GM12878 (cell line): ENCODE results near the gene ARL6IP5. TPM values are rescaled to one million over a fixed set of nuclear protein-coding genes. Genes with fewer than 3 reads are reported as not detected.

Experiments used
- ATAC-seq: fragments of 200-7000 bp; cut with Tn5 transposase; 3 replicates; pipeline ENCODE4 v1.9.1; 2020; ENCODE audit warnings: mild to moderate bottlenecking, moderate library complexity
- BruUV-seq: library from RNA; stranded (reverse); fragments of 400-500 nt; replicated peaks from 2 replicates; lab custom pipeline; 2021; lab: Mats Ljungman, UMichigan
- CTCF ChIA-PET: fragments of 300-600 bp; sonication (Branson Sonifier 250); formaldehyde crosslinking; extraction: SDS; loops from one replicate; lab custom pipeline; 2021; ENCODE audit warnings: inconsistent platforms; lab: Yijun Ruan, JAX
- POLR2A ChIA-PET: fragments of 350-600 bp; formaldehyde crosslinking; extraction: SDS; loops from one replicate; lab custom pipeline; 2021; ENCODE audit warnings: inconsistent platforms; lab: Charles Lee
- RAD21 ChIA-PET: fragments of 300-600 bp; sonication (Branson Sonifier 250); formaldehyde crosslinking; loops from one replicate; lab custom pipeline; 2023; ENCODE audit warnings: antibody characterized with exemption; ENCODE audit not compliant: unreplicated experiment; lab: Charles Lee
- SMC1A ChIA-PET: fragments of 300-600 bp; sonication (Branson Sonifier 250); formaldehyde crosslinking; loops from one replicate; lab custom pipeline; 2023; ENCODE audit not compliant: unreplicated experiment, uncharacterized antibody; lab: Charles Lee
- DNase-seq: peaks from one replicate; pipeline ENCODE4 v3.0.0-alpha.2; 2011; ENCODE audit warnings: low read depth, low spot score
- FAIRE-seq: peaks from 3 replicates; lab custom pipeline; 2011; peaks lifted over from hg19 to GRCh38; lab: Jason Lieb, UNC
- H2AFZ ChIP-seq: 2 replicates; pipeline ENCODE4 v1.6.0; 2011; ENCODE audit warnings: low read depth, low read length, control low read depth; ENCODE audit not compliant: control insufficient read depth
- H3K27ac ChIP-seq: 2 replicates; pipeline ENCODE4 v1.5.1; 2011; ENCODE audit warnings: control low read depth; ENCODE audit not compliant: control insufficient read depth, insufficient read depth
- H3K27me3 ChIP-seq, 2 experiments: replicated peaks in 1 of 2; 2 replicates each; pipeline versions ENCODE4 v1.6.0 to v1.6.1; 2011; ENCODE audit warnings: low read length in 1 of 2; ENCODE audit not compliant: control insufficient read depth in 2 of 2, insufficient read depth in 2 of 2
- H3K36me3 ChIP-seq, 2 experiments: 2 replicates each; pipeline ENCODE4 v1.5.1; 2011; ENCODE audit warnings: low read length in 1 of 2; ENCODE audit not compliant: control insufficient read depth in 2 of 2, insufficient read depth in 2 of 2
- H3K4me1 ChIP-seq: 2 replicates; pipeline ENCODE4 v1.6.1; 2011; ENCODE audit warnings: mild to moderate bottlenecking, low read length, moderate library complexity, mixed read lengths; ENCODE audit not compliant: control insufficient read depth, insufficient read depth
- H3K4me2 ChIP-seq: 2 replicates; pipeline ENCODE4 v1.6.0; 2011; ENCODE audit warnings: control low read depth; ENCODE audit not compliant: control insufficient read depth, insufficient read depth
- H3K4me3 ChIP-seq: fragments of 200-600 bp; sonication (generic); 2 replicates; pipeline ENCODE4 v1.5.1; 2016
- H3K79me2 ChIP-seq: 2 replicates; pipeline ENCODE4 v1.6.0; 2011; ENCODE audit warnings: low read length; ENCODE audit not compliant: control insufficient read depth, insufficient read depth
- H3K9ac ChIP-seq: 2 replicates; pipeline ENCODE4 v1.8.0; 2011; ENCODE audit warnings: low read length, control low read depth, mixed read lengths; ENCODE audit not compliant: control insufficient read depth, insufficient read depth
- H3K9me3 ChIP-seq: replicated peaks from 3 replicates; pipeline ENCODE4 v1.5.1; 2011; ENCODE audit warnings: mild to moderate bottlenecking, low read length; ENCODE audit not compliant: control insufficient read depth, insufficient read depth
- H4K20me1 ChIP-seq: 2 replicates; pipeline ENCODE4 v1.6.0; 2011; ENCODE audit not compliant: control insufficient read depth, insufficient read depth
- BHLHE40 ChIP-seq, 2 experiments: fragments of 450-650 bp in 1 of 2; IDR thresholded peaks; 2 replicates each; pipeline ENCODE4 v1.6.1; 2011 to 2017; ENCODE audit warnings: low read depth in 2 of 2, borderline replicate concordance in 1 of 2, improper control_type of control experiment in 1 of 2, low read length in 1 of 2, mild to moderate bottlenecking in 1 of 2
- BMI1 ChIP-seq: fragments of 450-650 bp; IDR thresholded peaks from 2 replicates; pipeline ENCODE4 v1.6.1; 2016; ENCODE audit warnings: mild to moderate bottlenecking, moderate library complexity, borderline replicate concordance
- CREM ChIP-seq: IDR thresholded peaks from 2 replicates; pipeline ENCODE4 v1.6.1; 2014; ENCODE audit warnings: antibody characterized with exemption, low read depth
- EP300 ChIP-seq, 2 experiments: fragments of 150-350 bp in 1 of 2; IDR thresholded peaks; 2 replicates each; pipeline ENCODE4 v1.6.1; 2011 to 2012; ENCODE audit warnings: low read depth in 2 of 2, low read length in 2 of 2, borderline replicate concordance in 1 of 2, improper control_type of control experiment in 1 of 2, inconsistent platforms in 1 of 2; ENCODE audit not compliant: control insufficient read depth in 1 of 2
- GABPA ChIP-seq: IDR thresholded peaks from 2 replicates; pipeline ENCODE4 v1.6.1; 2014; ENCODE audit warnings: antibody characterized with exemption, low read depth, mild to moderate bottlenecking, inconsistent platforms
- JUND ChIP-seq: IDR thresholded peaks from 2 replicates; pipeline ENCODE4 v1.6.1; 2012; ENCODE audit warnings: low read depth, mild to moderate bottlenecking, low read length, improper control_type of control experiment, moderate library complexity
- KAT2A ChIP-seq: conservative IDR thresholded peaks from 2 replicates; pipeline ENCODE4 v1.6.1; 2011; ENCODE audit warnings: low read depth, low read length; ENCODE audit not compliant: control insufficient read depth
- MEF2B ChIP-seq: fragments of 450-650 bp; IDR thresholded peaks from 2 replicates; pipeline ENCODE4 v1.6.1; 2018; ENCODE audit warnings: mild to moderate bottlenecking, moderate library complexity; ENCODE audit not compliant: partially characterized antibody, poor library complexity, severe bottlenecking
- RAD21 ChIP-seq: IDR thresholded peaks from 2 replicates; pipeline ENCODE4 v1.6.1; 2011; ENCODE audit warnings: mild to moderate bottlenecking, low read depth, low read length, moderate library complexity; ENCODE audit not compliant: insufficient read depth
- RB1 ChIP-seq: fragments of 450-650 bp; formaldehyde crosslinking; IDR thresholded peaks from 2 replicates; pipeline ENCODE4 v1.6.1; 2017; ENCODE audit warnings: mild to moderate bottlenecking, borderline replicate concordance
- RELB ChIP-seq: fragments of 450-650 bp; IDR thresholded peaks from 2 replicates; pipeline ENCODE4 v1.6.1; 2017; ENCODE audit warnings: low read depth, mild to moderate bottlenecking, moderate library complexity
- RUNX3 ChIP-seq: IDR thresholded peaks from 2 replicates; pipeline ENCODE4 v1.6.1; 2012; ENCODE audit warnings: low read length, inconsistent platforms
- SIN3A ChIP-seq: IDR thresholded peaks from 2 replicates; pipeline ENCODE4 v1.6.1; 2012; ENCODE audit warnings: low read depth, low read length, improper control_type of control experiment
- SMAD1 ChIP-seq: fragments of 450-650 bp; IDR thresholded peaks from 2 replicates; pipeline ENCODE4 v1.6.1; 2018; ENCODE audit warnings: mild to moderate bottlenecking, low read depth; ENCODE audit not compliant: partially characterized antibody
- SUZ12 ChIP-seq: fragments of 200-600 bp; sonication (generic); IDR thresholded peaks from one replicate; pipeline ENCODE4 v1.6.1; 2018; ENCODE audit warnings: antibody characterized with exemption, mild to moderate bottlenecking; ENCODE audit not compliant: unreplicated experiment
- YY1 ChIP-seq: IDR thresholded peaks from 2 replicates; pipeline ENCODE4 v1.6.1; 2011; ENCODE audit warnings: low read depth, mild to moderate bottlenecking, low read length
- ZZZ3 ChIP-seq: IDR thresholded peaks from 2 replicates; pipeline ENCODE4 v1.6.1; 2011; ENCODE audit warnings: low read depth; ENCODE audit not compliant: control insufficient read depth, insufficient read length
- WGBS: methylation state at CpG from one replicate; pipeline ENCODE4 v1.1.6; 2016; ENCODE audit warnings: low lambda C conversion rate; ENCODE audit not compliant: insufficient replicate concordance, insufficient coverage; ENCODE audit errors: missing lambda C conversion rate; 5-methylcytosine and 5-hydroxymethylcytosine counted together
- in situ Hi-C: fragments of 300-500 bp; cut with MboI; formaldehyde crosslinking; loops from 9 replicates; pipeline ENCODE4 v1.14.3; 2018; ENCODE audit warnings: mixed read lengths
- intact Hi-C: fragments of 100-400 bp; cut with micrococcal nuclease; formaldehyde crosslinking; loops from one replicate; pipeline ENCODE4 v1.14.2; 2022; ENCODE audit not compliant: unreplicated experiment
- polyA plus RNA-seq, 11 experiments: library from polyadenylated mRNA; depleted of rRNA in 4 of 11; unstranded in 6 of 11; stranded (reverse) in 5 of 11; fragments of >200 nt; fragmentation: Nextera tagmentation in 4 of 11; fragmentation: Illumina TruSeq in 1 of 11; extraction: Ambion mirVana in 4 of 11; extraction: Trizol in 1 of 11; gene quantifications; 1 replicate in 1 of 11; 2 replicates in 10 of 11; pipeline versions ENCODE4 v1.2.1 to v1.2.3, GENCODE V29; 2011 to 2016; ENCODE audit warnings: inconsistent platforms in 2 of 11, missing spikeins in 2 of 11, low read depth in 1 of 11
- total RNA-seq, 4 experiments: library from RNA; depleted of rRNA in 3 of 4; stranded (reverse); fragments of >200 nt in 3 of 4; fragmentation: Illumina TruSeq in 1 of 4; extraction: Trizol in 1 of 4; gene quantifications; 2 replicates each; pipeline versions ENCODE4 v1.2.1 to v1.2.3, GENCODE V29; 2013 to 2021

Gene ARL6IP5
- total and polyA plus RNA-seq, 10 of the 15 experiments (the other 5 are each of a cell fraction or from before 2014, with no cell fraction given), result 78.2 to 310 (median 148) TPM

- H3K4me2 ChIP-seq, result no peak overlapping the region
- ChIA-PET CTCF (interaction anchor here (1.3 kb wide), 1 partner anchor 17 kb away, joined by 4 read pairs; no protein-coding TSS in a partner anchor), RAD21 (no interaction called here), SMC1A (interaction anchor here (0.8 kb wide), 1 partner anchor 17 kb away, joined by 3 read pairs; no protein-coding TSS in a partner anchor), POLR2A (no interaction called here)
- peaks cover 10% of the 10 kb centered on the region for H3K79me2 ChIP-seq
- H3K27me3 ChIP-seq, result no peaks in the 10 kb centered on the region
- WGBS, result 76% methylated on average over 3 of the region's 3 CpGs
- FAIRE-seq (no peak), ATAC-seq (no peak), DNase-seq (no peak)
- no peak for TF ChIP-seq BHLHE40 (IDR thresholded peaks at IDR 0.05; ENCODE audit: borderline replicate concordance in 1 of 2, low read depth in 2 of 2, low read length in 1 of 2)
- TF ChIP-seq EP300 (IDR thresholded peaks at IDR 0.05; ENCODE audit: borderline replicate concordance in 1 of 2, control insufficient read depth in 1 of 2, low read depth in 2 of 2, low read length in 2 of 2), result no peak
- no peak for TF ChIP-seq ZZZ3
- no peaks in the 10 kb centered on the region for H3K9me3 ChIP-seq
- intact Hi-C loops, result no loop called here
- BruUV-seq, result no TSS peak
- peaks cover 4 to 27% of the 10 kb centered on the region in 2 experiments for H3K36me3 ChIP-seq
- no peak overlapping the region for H2AFZ ChIP-seq
- H4K20me1 ChIP-seq, result peaks cover 4% of the 10 kb centered on the region; the same call in 1 of the 2 replicates
- H3K9ac ChIP-seq, result no peak overlapping the region
- no peak overlapping the region for H3K27ac ChIP-seq
- H3K4me3 ChIP-seq, result no peak overlapping the region
- no peaks in the 10 kb centered on the region for H3K4me1 ChIP-seq
- in situ Hi-C loops, result no loop called here
Observed at GRCh38 chr3:69103123-69103522, 18.4 kb downstream of the ARL6IP5 start.

- RAD21 ChIA-PET, result interaction anchor here (1.3 kb wide), 1 partner anchor 59 kb away, joined by 3 read pairs; no protein-coding TSS in a partner anchor
- Histone ChIP-seq H3K36me3 (peaks cover 4 to 27% of the 10 kb centered on the region in 2 experiments), H3K4me1 (no peaks in the 10 kb centered on the region), H3K27ac (no peak overlapping the region), H3K79me2 (peaks cover 2% of the 10 kb centered on the region), H3K27me3 (no peaks in the 10 kb centered on the region), H3K4me2 (no peak overlapping the region), H4K20me1 (peaks cover 4% of the 10 kb centered on the region; the same call in 1 of the 2 replicates), H2AFZ (no peak overlapping the region), H3K9me3 (no peaks in the 10 kb centered on the region), H3K9ac (no peak overlapping the region), H3K4me3 (no peak overlapping the region)
- no TSS peak for BruUV-seq
- DNase-seq, result no peak
- no peak for FAIRE-seq
- CTCF ChIA-PET, result interaction anchor here (0.6 to 3.4 kb wide), 3 partner anchors 15 to 81 kb away, joined by 4 to 21 read pairs (median 5); no protein-coding TSS in a partner anchor
- no peak for ATAC-seq
- in situ Hi-C loops, result no loop called here
- POLR2A ChIA-PET, result no interaction called here
- over 99% methylated on average over 8 of the region's 8 CpGs for WGBS
- SMC1A ChIA-PET, result interaction anchor here (1.2 to 3.4 kb wide), 5 partner anchors 13 to 53 kb away, joined by 3 to 14 read pairs (median 3); partner anchors contain the start of gene TMF1
- intact Hi-C loops, result no loop called here
- TF ChIP-seq JUND, result no peak
- TF ChIP-seq MEF2B, result no peak
- no peak for TF ChIP-seq GABPA
- TF ChIP-seq SUZ12, result no peak
- no peak for TF ChIP-seq YY1
- no peak for TF ChIP-seq CREM
- TF ChIP-seq KAT2A, result no peak
- no peak for TF ChIP-seq RELB
- TF ChIP-seq RUNX3, result no peak
- no peak for TF ChIP-seq SIN3A
- no peak for TF ChIP-seq RB1
- TF ChIP-seq SMAD1, result no peak
- TF ChIP-seq BMI1, result no peak
- no peak for TF ChIP-seq RAD21
Observed at GRCh38 chr3:69104586-69104985, 19.8 kb downstream of the ARL6IP5 start.
